ENCODE data around the gene ARHGDIB.

The ARHGDIB gene

DNA sequence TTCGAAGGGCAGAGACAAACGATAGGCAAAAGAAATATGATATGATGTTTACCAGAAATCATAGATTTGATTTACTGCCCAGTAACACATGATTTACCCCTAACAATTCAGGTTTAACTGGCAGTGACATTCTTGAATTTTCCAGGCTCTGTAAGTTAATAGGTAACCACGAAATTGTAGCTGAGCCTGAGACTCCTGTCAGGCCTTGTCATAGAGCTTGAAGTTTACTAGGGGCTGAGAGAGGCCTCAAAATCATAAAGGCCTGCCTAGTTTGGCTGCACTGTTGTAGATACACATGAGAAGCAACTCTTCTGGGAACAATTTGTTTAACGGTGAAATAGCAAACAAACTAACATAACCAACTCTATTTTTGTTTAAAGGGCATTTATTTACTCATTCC is 26.4 kb downstream of the ARHGDIB start:
- no peak overlapping the region for H3K4me3 ChIP-seq (ENCODE audit: low read length)
- no peak for DNase-seq (ENCODE audit: low read depth)
- TF ChIP-seq, protein P1, sequence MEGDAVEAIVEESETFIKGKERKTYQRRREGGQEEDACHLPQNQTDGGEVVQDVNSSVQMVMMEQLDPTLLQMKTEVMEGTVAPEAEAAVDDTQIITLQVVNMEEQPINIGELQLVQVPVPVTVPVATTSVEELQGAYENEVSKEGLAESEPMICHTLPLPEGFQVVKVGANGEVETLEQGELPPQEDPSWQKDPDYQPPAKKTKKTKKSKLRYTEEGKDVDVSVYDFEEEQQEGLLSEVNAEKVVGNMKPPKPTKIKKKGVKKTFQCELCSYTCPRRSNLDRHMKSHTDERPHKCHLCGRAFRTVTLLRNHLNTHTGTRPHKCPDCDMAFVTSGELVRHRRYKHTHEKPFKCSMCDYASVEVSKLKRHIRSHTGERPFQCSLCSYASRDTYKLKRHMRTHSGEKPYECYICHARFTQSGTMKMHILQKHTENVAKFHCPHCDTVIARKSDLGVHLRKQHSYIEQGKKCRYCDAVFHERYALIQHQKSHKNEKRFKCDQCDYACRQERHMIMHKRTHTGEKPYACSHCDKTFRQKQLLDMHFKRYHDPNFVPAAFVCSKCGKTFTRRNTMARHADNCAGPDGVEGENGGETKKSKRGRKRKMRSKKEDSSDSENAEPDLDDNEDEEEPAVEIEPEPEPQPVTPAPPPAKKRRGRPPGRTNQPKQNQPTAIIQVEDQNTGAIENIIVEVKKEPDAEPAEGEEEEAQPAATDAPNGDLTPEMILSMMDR (conservative IDR thresholded peaks at IDR 0.05; ENCODE audit: low read length): no peak

DNA sequence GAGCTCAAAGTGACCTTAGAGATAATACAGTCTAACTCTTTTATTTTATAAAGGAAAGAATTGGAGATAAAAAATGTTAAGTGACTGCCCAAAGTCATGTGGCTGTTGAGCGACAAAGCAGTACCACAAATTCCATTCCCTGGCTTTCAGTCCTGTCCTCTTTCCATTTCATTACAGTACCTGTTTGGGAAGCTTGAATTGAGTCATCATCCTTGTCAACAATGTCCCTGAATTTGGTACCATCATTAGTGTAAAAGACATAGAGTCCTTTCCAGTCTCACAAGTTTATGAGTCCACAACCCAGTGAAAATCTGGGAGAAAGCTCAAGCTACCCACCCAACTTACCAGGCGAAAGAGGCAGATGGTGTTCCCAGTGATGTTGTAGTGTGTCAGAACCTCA is 26.9 kb downstream of the ARHGDIB start:
- no peak for DNase-seq (ENCODE audit: low read depth)
- no peak overlapping the region for H3K4me3 ChIP-seq (ENCODE audit: low read length)
- TF ChIP-seq, protein P1 (conservative IDR thresholded peaks at IDR 0.05; ENCODE audit: low read length): no peak

DNA sequence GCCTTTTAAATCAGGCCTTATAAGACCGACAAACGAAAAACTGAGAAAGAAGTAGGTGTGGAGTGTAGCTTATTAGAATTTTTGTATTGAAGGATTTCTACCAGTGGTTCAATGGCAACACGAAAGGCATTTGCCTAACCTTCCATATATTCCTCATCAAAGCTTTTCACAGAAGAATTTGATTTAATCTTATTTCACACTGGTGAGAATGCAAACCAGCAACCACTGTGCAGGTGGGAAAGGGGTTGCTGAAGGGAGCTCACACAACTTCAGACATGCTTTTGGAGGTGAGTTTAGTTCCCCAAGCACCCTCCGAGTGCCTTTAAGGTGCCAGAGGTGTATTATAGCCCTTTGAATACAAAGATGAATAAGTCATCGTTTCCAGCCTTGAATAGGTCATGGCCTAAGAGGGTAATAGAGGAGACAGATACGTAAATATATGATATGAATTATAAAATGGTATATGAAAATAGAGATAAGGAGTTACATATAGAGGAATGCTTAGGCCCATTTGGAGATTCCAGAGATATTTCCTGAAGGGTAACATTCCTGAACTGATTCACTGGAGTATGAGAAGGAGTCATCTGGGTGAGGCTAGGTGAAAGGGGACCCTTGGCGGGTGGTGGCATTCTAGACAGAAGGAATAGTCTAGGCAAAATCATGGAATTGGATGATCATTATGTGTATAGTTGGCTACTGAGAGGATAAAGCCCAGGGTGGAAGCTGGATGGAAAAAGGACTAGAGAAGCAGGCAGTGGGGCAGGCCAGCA is 29.4 kb downstream of the ARHGDIB start:
- no peak for DNase-seq (ENCODE audit: low read depth)
- H3K4me3 ChIP-seq (ENCODE audit: low read length): no peak overlapping the region
- TF ChIP-seq, protein P1 (conservative IDR thresholded peaks at IDR 0.05; ENCODE audit: low read length): no peak

DNA sequence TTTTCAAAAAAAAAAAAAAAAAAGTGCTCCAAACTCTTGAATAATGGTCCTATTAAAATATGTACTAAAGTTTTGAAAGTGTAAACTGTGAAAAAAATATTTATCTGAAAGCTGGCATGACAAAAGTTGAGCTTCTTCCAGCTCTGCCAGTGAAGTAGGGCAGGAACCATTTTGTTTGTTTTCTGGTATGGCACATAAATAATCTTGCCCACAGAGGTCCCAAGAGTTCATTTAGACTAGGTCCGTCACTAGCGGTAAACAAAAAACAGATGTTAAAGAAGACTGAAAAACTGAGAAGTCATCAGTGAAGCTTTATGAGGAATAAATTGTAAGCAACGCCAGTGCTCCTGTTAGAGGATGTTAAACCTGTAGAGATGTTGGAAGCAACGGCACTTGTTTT is 30.0 kb downstream of the ARHGDIB start:
- TF ChIP-seq, protein P1 (conservative IDR thresholded peaks at IDR 0.05; ENCODE audit: low read length): no peak
- no peak overlapping the region for H3K4me3 ChIP-seq (ENCODE audit: low read length)
- DNase-seq (ENCODE audit: low read depth): no peak

DNA sequence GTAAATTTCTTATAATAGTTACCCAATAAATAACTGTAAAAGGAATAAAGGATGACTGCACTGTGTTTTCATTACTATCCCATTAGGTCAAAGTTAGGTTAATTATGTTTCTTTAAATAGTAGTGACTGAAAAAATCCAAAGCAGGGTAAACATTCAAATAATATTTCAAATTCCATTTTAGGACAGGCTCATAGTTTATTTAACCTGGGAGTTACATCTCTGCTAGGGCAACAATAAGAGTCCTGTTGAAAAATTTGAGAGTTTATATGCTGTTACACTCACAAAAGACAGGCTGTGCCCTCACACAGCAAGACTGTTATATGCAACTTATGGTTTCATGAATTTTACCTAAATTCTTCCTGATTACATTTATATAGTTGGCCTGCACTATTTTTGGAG is 31.1 kb downstream of the ARHGDIB start:
- H3K4me3 ChIP-seq (ENCODE audit: low read length): no peak overlapping the region
- TF ChIP-seq, protein P1 (conservative IDR thresholded peaks at IDR 0.05; ENCODE audit: low read length): no peak
- DNase-seq (ENCODE audit: low read depth): no peak

DNA sequence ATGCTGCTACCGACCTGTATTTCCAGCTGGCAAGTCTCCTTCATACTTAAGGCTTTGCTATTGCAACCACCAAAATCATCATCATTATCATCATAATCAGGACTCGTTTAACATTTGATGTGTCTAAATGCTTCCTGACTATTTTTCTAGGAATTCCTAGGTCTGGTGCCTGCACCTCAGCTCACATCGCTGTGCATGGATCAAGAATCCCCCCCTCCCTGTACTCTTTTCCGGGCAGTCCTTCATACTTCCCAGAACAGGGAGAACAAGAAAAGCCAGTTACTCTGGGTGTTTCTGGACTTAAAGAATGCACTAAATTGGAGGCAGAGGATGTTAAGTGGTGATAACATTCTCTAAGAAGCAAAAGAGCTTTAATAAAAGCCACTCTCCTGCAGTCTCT is 32.5 kb downstream of the ARHGDIB start:
- no peak for DNase-seq (ENCODE audit: low read depth)
- TF ChIP-seq, protein P1 (conservative IDR thresholded peaks at IDR 0.05; ENCODE audit: low read length): no peak
- no peak overlapping the region for H3K4me3 ChIP-seq (ENCODE audit: low read length)

DNA sequence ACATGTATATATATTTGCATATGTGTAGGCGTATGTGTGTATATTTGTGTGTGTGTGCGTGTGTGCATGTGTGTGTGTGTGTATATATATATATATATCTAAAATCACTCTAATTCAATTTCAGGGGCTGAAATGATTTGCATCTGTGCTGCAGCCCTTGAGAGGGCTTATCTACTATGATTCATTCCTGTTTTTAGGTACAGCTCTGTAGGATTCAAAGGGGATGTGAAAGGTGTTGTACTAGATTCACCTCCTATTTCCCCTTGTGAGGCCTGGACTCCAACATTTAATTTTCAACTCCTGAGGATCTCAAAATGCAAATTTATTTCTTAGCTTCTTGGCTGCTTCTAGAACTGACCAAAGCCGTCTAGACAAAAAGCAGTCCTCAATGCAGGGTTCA is 34.1 kb downstream of the ARHGDIB start:
- H3K4me3 ChIP-seq (ENCODE audit: low read length): no peak overlapping the region
- no peak for DNase-seq (ENCODE audit: low read depth)
- TF ChIP-seq, protein P1 (conservative IDR thresholded peaks at IDR 0.05; ENCODE audit: low read length): no peak

Data from AG10803 (cell line).